ENCODE results near the gene COLEC11.

The COLEC11 gene

GRCh38 chr2:3639653-3640052 lies 44.7 kb downstream of the COLEC11 start:
- no peak for DNase-seq

- no peak for DNase-seq
Observed at GRCh38 chr2:3641181-3641580, 46.3 kb downstream of the COLEC11 start.

GRCh38 chr2:3641841-3642421 lies 47.0 kb downstream of the COLEC11 start:
- peak; percentile 17 for DNase-seq

GRCh38 chr2:3642521-3643215 lies 47.8 kb downstream of the COLEC11 start:
- peak; percentile 6 for DNase-seq

GRCh38 chr2:3643371-3644245 lies 48.7 kb downstream of the COLEC11 start:
- peak; percentile 12 for DNase-seq

GRCh38 chr2:3644246-3644525 lies 49.3 kb downstream of the COLEC11 start:
- no peak for DNase-seq

- DNase-seq, result no peak
Observed at GRCh38 chr2:3644891-3645605, 50.1 kb downstream of the COLEC11 start.

GRCh38 chr2:3645745-3646389 lies 51.0 kb downstream of the COLEC11 start:
- DNase-seq, result no peak

GRCh38 chr2:3646446-3646845 lies 51.5 kb downstream of the COLEC11 start:
- DNase-seq, result no peak

- no peak for DNase-seq
Observed at GRCh38 chr2:3647246-3647645, 52.3 kb downstream of the COLEC11 start.

- no peak for DNase-seq
Observed at GRCh38 chr2:3647831-3648651, 53.1 kb downstream of the COLEC11 start.

- DNase-seq, result no peak
Observed at GRCh38 chr2:3648652-3649177, 53.8 kb downstream of the COLEC11 start.

GRCh38 chr2:3649581-3649980 lies 54.7 kb downstream of the COLEC11 start:
- no peak for DNase-seq

- no peak for DNase-seq
Observed at GRCh38 chr2:3650140-3650920, 55.4 kb downstream of the COLEC11 start.

- DNase-seq, result peak; percentile 74
Observed at GRCh38 chr2:3651691-3652648, 57.1 kb downstream of the COLEC11 start.

- no peak for DNase-seq
Observed at GRCh38 chr2:3652896-3653625, 58.1 kb downstream of the COLEC11 start.

GRCh38 chr2:3654011-3654410 lies 59.1 kb downstream of the COLEC11 start:
- DNase-seq, result no peak

GRCh38 chr2:3654531-3655225 lies 59.8 kb downstream of the COLEC11 start:
- DNase-seq, result no peak
